ENCODE results near the gene CAPZB. TPM values are rescaled to one million over a fixed set of nuclear protein-coding genes. Genes with fewer than 3 reads are reported as not detected.

Gene CAPZB
- total RNA-seq, 1 donor from 2014 or later, result 93.6 TPM

DNA sequence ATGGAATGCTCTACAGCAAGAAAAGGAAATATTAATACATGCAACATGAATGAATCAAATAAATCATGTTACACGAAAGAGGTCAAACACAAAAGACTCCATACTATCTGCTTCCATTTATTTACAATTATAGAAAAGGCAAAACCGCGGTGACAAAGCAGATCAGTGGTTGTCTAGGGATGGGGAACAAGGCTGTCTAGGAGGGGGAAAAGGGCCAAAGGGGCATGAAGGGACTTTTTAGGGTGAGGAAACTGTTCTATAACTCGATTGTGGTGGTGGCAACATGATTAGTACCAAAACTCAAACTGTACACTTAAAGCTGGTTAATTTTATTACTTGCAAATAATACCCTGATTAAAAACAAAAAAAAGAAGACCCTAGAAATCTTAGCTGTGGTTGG lies 20.6 kb downstream of the CAPZB start:
- TF ChIP-seq, protein P1, sequence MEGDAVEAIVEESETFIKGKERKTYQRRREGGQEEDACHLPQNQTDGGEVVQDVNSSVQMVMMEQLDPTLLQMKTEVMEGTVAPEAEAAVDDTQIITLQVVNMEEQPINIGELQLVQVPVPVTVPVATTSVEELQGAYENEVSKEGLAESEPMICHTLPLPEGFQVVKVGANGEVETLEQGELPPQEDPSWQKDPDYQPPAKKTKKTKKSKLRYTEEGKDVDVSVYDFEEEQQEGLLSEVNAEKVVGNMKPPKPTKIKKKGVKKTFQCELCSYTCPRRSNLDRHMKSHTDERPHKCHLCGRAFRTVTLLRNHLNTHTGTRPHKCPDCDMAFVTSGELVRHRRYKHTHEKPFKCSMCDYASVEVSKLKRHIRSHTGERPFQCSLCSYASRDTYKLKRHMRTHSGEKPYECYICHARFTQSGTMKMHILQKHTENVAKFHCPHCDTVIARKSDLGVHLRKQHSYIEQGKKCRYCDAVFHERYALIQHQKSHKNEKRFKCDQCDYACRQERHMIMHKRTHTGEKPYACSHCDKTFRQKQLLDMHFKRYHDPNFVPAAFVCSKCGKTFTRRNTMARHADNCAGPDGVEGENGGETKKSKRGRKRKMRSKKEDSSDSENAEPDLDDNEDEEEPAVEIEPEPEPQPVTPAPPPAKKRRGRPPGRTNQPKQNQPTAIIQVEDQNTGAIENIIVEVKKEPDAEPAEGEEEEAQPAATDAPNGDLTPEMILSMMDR (IDR thresholded peaks at IDR 0.05; ENCODE audit: insufficient read depth, low read length, poor library complexity, severe bottlenecking), result no peak
- DNase-seq (ENCODE audit: low read depth), result no peak
- Histone ChIP-seq H3K27me3 (ENCODE audit: control insufficient read depth, insufficient read depth, low read length) (no peaks in the 10 kb centered on the region), H3K36me3 (ENCODE audit: control insufficient read depth, insufficient read depth, low read length) (no peaks in the 10 kb centered on the region), H3K4me3 (ENCODE audit: low read depth, low read length) (no peak overlapping the region)

DNA sequence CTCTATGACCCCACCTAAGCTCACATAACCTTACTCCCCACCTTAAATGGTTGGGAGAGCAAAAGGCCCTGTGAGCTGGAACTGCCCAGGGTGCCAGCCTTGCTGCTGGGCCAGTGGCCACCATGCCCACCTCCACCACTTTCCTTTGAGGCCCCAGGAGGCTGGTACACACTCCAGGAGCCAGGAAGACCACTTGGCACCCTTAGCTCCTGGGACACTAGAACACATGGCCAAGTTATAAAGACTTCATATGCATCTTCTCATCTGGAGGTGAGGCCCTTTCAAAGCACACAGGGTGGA lies 21.9 kb downstream of the CAPZB start:
- TF ChIP-seq, protein P1 (IDR thresholded peaks at IDR 0.05; ENCODE audit: insufficient read depth, low read length, poor library complexity, severe bottlenecking), result no peak
- Histone ChIP-seq H3K36me3 (ENCODE audit: control insufficient read depth, insufficient read depth, low read length) (no peaks in the 10 kb centered on the region), H3K4me3 (ENCODE audit: low read depth, low read length) (no peak overlapping the region), H3K27me3 (ENCODE audit: control insufficient read depth, insufficient read depth, low read length) (no peaks in the 10 kb centered on the region)
- no peak for DNase-seq (ENCODE audit: low read depth)

DNA sequence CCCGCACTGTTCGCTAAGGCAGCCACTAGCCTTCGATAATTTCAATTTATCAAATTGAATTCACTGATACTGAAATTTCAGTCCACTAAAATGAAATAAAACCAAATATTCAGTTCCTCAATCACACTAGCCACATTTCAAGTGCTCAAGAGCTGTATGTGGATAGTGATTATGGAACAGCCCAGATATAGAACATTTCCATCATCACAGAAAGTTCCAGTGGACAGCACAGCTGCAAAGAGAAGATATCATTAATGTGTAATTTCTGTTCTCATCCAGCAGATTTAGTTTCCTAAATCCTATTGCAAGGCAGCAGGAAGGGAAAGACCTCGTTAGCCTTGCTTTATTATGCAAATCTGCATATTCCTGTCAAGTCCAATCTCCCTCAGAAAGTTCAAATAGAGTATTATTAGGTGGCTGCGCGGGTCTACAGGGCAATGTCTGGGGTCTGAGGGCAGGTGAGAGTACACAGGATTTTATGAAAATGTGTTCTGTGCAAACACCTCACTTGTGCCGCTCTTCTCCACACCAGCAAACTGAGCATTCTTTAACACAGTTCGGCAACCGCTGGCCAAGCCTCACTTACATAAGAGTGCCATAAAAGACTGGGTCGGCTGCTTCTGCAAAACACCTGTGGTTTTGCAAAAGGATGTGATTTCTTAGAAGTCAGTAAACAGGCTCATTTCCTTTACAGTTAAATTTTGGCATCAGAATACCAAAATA lies 22.4 kb downstream of the CAPZB start:
- Histone ChIP-seq H3K27me3 (ENCODE audit: control insufficient read depth, insufficient read depth, low read length) (no peaks in the 10 kb centered on the region), H3K4me3 (ENCODE audit: low read depth, low read length) (no peak overlapping the region), H3K36me3 (ENCODE audit: control insufficient read depth, insufficient read depth, low read length) (no peaks in the 10 kb centered on the region)
- TF ChIP-seq, protein P1 (IDR thresholded peaks at IDR 0.05; ENCODE audit: insufficient read depth, low read length, poor library complexity, severe bottlenecking), result no peak
- no peak for DNase-seq (ENCODE audit: low read depth)

DNA sequence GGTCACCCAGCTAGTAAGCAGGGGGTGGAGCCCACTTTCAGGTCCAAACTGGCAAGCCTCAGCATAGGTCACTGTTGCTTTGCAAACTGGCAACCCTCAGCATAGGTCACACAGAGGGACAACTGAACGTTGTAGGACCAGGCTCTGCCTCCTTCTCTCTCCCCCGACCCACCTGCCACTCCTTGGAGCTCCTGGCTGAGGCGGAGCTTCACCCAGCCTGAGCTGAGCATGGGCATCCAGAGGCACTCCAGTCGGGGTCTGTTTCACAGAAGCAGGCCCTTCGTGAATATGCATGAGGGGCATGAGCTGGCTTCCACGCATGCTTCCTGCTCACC lies 24.2 kb downstream of the CAPZB start:
- Histone ChIP-seq H3K27me3 (ENCODE audit: control insufficient read depth, insufficient read depth, low read length) (no peaks in the 10 kb centered on the region), H3K4me3 (ENCODE audit: low read depth, low read length) (no peak overlapping the region), H3K36me3 (ENCODE audit: control insufficient read depth, insufficient read depth, low read length) (no peaks in the 10 kb centered on the region)
- DNase-seq (ENCODE audit: low read depth), result no peak
- TF ChIP-seq, protein P1 (IDR thresholded peaks at IDR 0.05; ENCODE audit: insufficient read depth, low read length, poor library complexity, severe bottlenecking), result no peak

DNA sequence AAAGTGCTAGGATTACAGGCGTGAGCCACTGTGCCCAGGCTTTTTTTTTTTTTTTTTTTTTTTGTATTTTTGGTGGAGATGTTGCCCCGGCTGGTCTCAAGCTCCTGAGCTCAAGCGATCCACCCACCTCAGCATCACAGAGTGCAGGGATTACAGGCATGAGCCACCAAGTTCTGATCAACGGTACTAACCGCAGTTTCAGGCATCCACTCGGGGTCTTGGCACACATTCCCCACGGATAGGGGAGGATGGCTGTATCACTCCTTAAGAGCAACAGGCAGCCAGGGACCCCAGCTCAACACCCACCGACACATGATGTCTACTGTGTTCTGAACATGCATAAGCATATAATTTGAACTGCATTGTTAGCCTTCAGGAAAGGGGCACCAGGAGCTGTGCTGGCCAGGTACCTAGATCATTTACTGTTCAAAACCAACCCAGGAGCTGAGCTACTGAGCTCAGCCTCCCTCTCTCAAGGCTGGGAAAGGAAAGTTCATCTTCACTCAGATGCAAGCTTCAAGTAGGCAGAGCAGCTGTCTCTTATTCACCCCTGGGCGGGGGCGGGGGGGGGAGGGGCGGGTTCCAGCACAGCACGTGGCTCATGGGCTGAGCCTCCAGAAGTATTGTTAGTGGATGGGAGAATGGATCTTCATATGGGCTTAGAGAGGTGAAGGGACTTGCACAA lies 24.7 kb downstream of the CAPZB start:
- Histone ChIP-seq H3K4me3 (ENCODE audit: low read depth, low read length) (no peak overlapping the region), H3K36me3 (ENCODE audit: control insufficient read depth, insufficient read depth, low read length) (no peaks in the 10 kb centered on the region), H3K27me3 (ENCODE audit: control insufficient read depth, insufficient read depth, low read length) (no peaks in the 10 kb centered on the region)
- no peak for DNase-seq (ENCODE audit: low read depth)
- TF ChIP-seq, protein P1 (IDR thresholded peaks at IDR 0.05; ENCODE audit: insufficient read depth, low read length, poor library complexity, severe bottlenecking), result no peak
